ENCODE results near the gene FRG2B.
"Not testable (repeated sequence)": the region's sequence is repeated elsewhere in the genome, so short reads cannot be mapped to it uniquely, and the experiment has no call there.

Gene FRG2B

GRCh38 chr10:133592716-133593115 is 33.9 kb downstream of the FRG2B start:
- no peak for ATAC-seq

DNA sequence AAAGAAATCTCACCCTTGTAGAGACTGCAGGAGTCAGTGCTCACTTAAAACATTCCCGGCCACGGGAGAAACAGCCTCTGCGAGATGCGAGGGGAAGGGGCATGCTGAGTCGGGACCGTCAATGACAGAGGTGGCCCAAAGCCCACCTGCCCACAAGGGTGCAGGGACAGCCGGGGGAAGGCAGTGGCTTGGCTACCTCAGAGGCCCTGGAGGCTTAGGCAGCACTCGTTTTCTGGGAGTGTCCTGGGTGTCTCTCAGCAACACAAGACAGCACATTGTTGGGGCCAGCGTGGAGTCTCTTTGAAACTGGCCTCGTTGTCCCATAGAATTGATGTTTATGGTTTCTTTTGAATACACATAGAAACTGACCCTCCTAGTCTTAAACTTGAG is 35.6 kb downstream of the FRG2B start:
- ATAC-seq, result no peak

GRCh38 chr10:133590226-133590969 is 36.2 kb downstream of the FRG2B start:
- ATAC-seq, result no peak

- ATAC-seq, result not testable (repeated sequence)
These were observed 49.6 kb downstream of the FRG2B start for GRCh38 chr10:133577037-133577436.
